Ramos (cell line): ENCODE measurements around the gene ICAM3.

ENCODE experiments used
- in situ Hi-C: fragments of 300-500 bp; cut with MboI; formaldehyde crosslinking; loops from one replicate; pipeline ENCODE4 v1.14.3; 2022; ENCODE audit warnings: low sequenced_read_pairs; ENCODE audit not compliant: unreplicated experiment

The ICAM3 gene

GRCh38 chr19:10321874-10322835, 17.3 kb downstream of the ICAM3 start:
- in situ Hi-C loops: no loop called here

GRCh38 chr19:10321417-10321797, 18.0 kb downstream of the ICAM3 start:
- in situ Hi-C loops: no loop called here

DNA sequence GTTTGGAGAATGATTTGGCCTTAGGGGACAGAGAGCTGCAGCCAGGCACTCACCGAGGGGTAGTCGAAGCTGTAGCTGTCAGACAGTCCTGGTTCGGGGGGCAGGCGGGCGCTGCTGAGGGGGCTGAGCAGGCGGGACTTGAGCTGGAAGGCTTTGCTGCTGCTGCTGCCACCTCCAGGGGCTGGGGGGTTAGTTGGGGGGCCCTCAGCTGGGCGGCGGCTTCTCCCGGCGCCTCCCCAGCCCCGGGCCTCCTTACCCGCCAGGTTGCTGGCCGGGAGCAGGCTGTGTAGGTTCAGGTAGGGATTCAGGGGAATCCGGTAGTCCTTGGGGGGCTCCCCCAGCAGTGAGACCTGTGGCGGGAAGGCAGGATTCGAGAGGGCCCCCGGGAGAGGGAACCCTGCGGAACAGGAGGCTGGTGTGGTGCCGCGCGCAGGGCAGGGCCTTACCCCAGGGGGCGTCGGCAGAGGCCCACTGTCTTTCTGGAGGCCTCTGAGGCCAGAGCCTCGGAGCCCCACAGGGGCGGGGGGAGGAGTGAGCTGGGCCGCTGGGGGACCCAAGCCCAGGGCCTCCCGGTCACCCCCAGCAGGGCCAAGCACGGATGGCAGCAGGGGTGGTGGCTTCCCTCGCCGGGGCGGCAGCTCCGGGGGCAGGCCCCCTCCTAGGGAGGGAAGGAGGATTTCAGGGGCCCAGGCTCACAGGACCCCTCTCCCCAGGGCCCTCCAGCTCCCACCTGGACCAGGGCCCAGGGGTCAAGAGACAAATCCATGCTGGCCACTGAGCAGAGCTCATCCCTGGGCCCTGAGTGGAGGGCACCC, 18.6 kb downstream of the ICAM3 start:
- in situ Hi-C loops: no loop called here

DNA sequence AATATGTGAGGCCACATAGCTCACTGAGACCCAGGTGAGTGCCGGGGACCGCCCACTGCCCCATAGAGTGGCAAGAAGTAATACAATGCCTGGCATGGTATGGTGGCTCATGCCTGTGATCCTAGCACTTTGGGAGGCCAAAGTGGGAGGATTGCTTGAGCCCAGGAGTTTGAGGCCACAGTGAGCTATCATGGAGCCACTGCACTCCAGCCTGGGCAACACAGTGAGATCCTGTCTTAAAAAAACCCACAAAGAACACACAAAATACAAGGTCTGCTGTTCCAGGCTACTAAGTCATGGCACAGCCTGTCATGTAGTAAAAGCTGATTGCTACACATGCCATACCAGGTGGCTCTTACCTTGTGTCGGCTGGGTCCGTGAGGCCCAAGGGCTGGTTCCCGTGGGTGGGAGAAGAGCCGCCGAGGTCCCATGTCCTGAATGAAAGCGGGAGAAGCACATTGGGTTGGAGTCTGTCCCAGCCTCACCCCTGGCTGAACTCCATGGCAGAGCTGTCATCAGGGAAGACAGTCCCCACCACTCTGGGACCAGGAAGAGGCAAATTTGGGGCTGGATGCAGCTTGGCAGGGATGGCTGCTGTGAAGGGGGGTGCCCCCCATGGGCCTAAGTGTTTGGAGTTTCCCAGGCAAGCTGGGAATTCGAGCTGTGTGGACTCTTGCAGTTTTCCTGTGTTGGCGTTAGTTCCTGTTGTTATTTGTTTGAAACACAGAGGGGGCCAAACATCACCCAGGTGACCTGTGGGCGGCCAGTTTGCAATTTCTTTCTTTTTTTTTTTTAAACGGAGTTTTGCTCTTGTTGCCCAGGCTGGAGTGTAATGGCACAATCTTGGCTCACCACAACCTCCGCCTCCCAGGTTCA, 20.4 kb downstream of the ICAM3 start:
- in situ Hi-C loops: no loop called here

DNA sequence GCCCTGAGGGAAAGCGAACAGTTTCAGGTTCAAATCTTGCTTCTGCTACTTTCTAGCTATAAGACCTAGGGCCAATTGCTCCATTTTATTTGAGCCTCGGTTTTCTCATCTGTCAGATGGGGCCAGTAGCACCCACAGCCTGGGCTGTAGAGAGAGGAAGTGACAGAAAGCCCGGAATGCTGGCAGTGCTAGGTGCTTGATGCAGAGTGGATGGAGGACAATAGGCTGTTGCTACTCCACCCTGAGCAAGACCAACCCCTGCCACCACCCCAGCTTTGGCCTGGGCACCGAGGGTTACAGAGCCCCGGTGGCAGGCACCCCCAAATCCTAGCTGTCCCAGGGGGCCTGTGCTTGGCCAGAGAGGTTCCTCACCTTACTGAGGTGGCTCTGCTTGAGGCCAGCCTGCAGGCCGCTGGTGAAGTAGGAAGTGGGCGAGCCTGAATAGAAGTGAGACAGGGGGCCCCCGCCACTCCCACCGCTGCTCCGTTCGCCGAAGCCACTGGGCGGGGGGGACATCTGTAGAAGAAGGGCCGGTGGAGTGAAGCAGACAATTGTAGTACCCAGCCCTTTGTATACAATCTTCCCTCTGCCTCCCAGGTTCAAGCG, 21.5 kb downstream of the ICAM3 start:
- in situ Hi-C loops: no loop called here

DNA sequence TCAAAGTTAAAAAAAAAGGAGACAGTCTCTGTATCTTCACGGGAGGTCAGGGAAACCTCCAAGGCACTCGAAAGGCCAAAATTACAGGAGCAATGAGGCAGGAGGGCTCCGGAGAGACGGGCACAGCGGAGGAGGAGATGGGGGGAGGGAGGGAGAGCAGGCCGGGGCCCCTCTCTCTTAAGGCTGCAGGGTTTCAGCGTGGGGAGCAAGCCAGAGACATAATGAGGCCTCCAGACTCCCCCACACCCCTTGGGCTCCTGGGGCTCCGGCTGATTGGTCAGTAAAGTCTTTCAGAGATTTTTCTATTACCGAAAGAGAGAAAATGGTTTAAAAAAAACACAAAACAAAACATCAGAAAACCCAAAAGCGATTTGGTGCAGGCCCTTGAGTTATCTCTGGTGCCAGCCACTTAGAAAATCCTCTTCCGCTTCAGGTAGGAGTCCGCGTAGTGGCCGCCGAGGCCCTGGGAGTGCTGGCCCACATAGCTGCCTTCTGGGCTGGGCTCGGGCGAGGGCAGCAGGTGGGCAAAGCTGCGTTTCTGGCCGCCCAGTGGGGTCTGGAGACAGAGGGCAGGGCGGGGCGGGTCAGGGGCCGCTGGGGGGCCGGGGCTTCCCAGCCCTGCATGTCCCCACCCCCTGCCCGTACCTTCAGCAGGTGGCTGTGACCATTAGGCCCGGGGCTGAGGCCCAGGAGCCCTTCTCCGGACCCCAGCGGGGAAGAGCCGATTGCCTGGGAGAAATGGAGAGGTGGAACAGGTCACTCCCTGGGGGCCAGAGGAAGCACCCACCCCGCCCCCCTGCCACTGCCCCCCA, 22.2 kb downstream of the ICAM3 start:
- in situ Hi-C loops: no loop called here

DNA sequence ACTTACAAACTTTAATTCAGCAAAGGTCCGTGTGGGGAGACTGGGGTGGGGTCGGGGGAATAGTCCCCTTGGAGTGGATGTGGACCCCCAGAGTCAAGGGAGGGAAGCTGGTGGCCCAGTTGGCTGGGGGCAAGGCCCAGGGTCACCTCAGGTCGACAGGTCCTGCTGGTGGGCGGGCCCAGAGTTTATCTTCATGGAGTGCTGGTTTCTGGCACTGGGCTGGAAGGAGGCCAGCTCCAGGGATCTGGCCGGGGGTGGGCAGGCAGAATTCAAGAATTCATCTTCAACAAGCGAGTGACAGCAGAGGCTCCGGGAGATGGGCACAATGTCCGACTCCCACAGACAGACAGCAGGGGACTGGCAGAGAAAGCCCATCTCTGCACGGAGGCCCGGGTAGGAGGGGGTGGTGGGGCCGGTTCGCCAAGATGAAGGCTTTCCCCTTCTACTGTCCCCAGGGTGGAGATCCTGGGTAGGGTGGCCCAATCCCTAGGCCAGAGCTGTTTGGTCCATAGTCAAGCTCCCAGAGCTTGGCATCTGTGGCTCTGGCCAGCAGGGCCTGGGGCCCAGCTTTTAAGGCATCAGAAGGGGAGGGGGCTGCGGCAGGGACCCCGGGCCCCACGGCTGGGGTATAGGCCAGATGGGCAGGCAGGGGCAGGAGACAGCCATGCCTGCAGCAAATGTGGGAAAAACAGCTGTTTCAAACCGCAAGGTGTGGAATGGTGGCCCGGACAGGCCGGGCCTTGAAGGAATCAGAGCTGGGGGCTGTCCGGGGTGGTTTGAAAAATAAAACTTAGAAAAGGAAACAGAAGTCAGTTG, 23.0 kb downstream of the ICAM3 start:
- in situ Hi-C loops: no loop called here

DNA sequence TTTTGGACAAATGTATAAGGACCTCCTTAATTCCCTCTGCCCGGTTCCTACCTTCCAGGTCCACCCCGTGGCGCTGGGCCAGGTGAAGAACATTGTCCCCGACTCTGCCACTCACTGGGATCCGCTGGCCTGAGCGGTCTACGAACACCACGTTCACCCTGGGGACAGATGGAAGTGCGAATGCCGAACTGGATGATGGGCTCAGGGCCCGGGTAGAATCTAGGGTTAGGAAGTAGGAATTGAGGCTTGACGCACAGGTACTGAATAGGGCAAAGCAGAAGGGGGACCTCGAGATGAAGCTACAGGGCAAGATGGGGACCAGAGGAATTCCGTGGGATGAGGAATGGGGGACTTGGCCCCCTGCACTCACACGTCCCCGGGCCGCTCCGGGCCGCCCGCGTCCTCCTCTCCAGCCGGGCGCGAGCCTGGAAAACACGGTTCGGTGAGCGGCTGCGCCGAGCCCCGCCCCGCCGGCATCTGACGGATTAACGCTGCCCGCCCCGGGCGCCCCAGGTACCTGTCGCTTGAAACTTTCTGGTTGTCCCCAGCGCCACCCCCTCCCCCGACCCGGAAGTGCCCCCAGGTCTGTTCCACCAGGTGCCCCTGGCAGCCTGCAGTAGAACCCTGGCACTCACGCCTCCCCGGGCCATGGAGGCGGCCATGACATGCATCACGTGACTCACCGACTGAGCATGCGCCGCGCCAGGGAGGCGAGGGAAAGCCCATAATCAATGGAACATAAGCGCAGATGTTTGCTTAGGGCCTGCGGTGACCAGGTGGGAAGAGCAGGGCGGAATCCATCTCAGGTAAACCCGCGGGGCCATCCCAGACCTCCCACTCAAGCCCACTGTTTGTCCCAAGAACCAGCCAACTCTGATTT, 23.8 kb downstream of the ICAM3 start, which contains the start of gene FDX2:
FDX2 (minus strand) TSS at position 681 of the 880 bp plus-strand sequence; CDS start at position 662, 19 bp downstream.
- in situ Hi-C loops: no loop called here

DNA sequence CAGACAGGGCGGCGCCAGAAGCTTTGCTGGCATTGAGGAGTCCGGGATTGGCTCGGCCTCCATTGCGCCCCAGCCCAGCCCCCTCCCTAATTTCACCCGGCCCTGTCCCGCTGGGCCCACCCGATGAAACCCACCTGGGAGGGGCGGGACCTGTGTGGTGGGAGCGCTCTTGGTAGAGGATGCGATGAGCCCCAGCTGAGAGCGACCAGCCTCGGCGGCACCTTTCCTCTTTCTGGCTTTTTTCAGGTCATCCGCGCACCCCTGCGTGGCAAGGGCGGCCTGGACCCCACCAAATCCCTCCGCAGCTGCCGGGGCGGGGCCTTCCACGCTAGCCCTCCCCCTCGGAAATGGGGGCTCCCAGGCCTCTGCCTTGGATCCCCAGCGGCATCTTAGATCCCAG, 30.0 kb downstream of the ICAM3 start, which contains the start of gene ZGLP1:
ZGLP1 (minus strand) TSS at position 393 of the 400 bp plus-strand sequence.
- in situ Hi-C loops: no loop called here

GRCh38 chr19:10306327-10306726, 33.1 kb downstream of the ICAM3 start:
- in situ Hi-C loops: no loop called here

GRCh38 chr19:10305139-10305806, 34.2 kb downstream of the ICAM3 start:
- in situ Hi-C loops: no loop called here

- in situ Hi-C loops: no loop called here
Observed at GRCh38 chr19:10299545-10300458, 39.6 kb downstream of the ICAM3 start.

- in situ Hi-C loops: no loop called here
Observed at GRCh38 chr19:10295847-10296591, 43.4 kb downstream of the ICAM3 start.

GRCh38 chr19:10295305-10295846, 44.0 kb downstream of the ICAM3 start:
- in situ Hi-C loops: no loop called here

GRCh38 chr19:10294368-10294697, 45.1 kb downstream of the ICAM3 start:
- in situ Hi-C loops: no loop called here
